Measurements from ENCODE around the gene COL18A1. TPM values are rescaled to one million over a fixed set of nuclear protein-coding genes. Genes with fewer than 3 reads are reported as not detected.

COL18A1 gene
- polyA plus RNA-seq, 2 of the 4 experiments (the other 2 are of a cell fraction): 17.3 to 88.4 TPM

GRCh38 chr21:45513003-45513717 is 108.2 kb downstream of the COL18A1 start:
- ChIA-PET POLR2A (no interaction called here), CTCF (interaction anchor here (1.0 kb wide), 1 partner anchor 37 kb away, joined by 3 read pairs; no protein-coding TSS in a partner anchor)
- H3K4me1 ChIP-seq: no peaks in the 10 kb centered on the region
- 84% methylated on average over 7 of the region's 19 CpGs for WGBS (ENCODE audit: missing lambda C conversion rate)
- DNase-seq (ENCODE audit: low read depth in 1 of 2, low spot score in 1 of 2): no peak
- H3K9me3 ChIP-seq: no peaks in the 10 kb centered on the region; the same call in 2 of the 3 replicates
- no peak for TF ChIP-seq HOXA7 (CRISPR knock-in tag; IDR thresholded peaks at IDR 0.05)
- no peak for TF ChIP-seq CTCF (IDR thresholded peaks at IDR 0.05)
- no peak for TF ChIP-seq RFX5 (IDR thresholded peaks at IDR 0.05)
- no peak for TF ChIP-seq BHLHE40 (IDR thresholded peaks at IDR 0.05; ENCODE audit: low read depth, low read length)
- TF ChIP-seq RARB (CRISPR knock-in tag; IDR thresholded peaks at IDR 0.05): no peak
- TF ChIP-seq GATA3 (IDR thresholded peaks at IDR 0.05; ENCODE audit: borderline replicate concordance): no peak
- no peak for TF ChIP-seq RNF2 (IDR thresholded peaks at IDR 0.05; ENCODE audit: borderline replicate concordance, low read depth)
- TF ChIP-seq, protein P1, sequence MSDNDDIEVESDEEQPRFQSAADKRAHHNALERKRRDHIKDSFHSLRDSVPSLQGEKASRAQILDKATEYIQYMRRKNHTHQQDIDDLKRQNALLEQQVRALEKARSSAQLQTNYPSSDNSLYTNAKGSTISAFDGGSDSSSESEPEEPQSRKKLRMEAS (IDR thresholded peaks at IDR 0.05): no peak
- no peak overlapping the region for H3K4me2 ChIP-seq
- no peak overlapping the region for H3K27ac ChIP-seq
- no peak for FAIRE-seq
- ATAC-seq: peak; percentile 19 to 26; a peak in 3 of 6 replicates
- no peak overlapping the region for H3K4me3 ChIP-seq

DNA sequence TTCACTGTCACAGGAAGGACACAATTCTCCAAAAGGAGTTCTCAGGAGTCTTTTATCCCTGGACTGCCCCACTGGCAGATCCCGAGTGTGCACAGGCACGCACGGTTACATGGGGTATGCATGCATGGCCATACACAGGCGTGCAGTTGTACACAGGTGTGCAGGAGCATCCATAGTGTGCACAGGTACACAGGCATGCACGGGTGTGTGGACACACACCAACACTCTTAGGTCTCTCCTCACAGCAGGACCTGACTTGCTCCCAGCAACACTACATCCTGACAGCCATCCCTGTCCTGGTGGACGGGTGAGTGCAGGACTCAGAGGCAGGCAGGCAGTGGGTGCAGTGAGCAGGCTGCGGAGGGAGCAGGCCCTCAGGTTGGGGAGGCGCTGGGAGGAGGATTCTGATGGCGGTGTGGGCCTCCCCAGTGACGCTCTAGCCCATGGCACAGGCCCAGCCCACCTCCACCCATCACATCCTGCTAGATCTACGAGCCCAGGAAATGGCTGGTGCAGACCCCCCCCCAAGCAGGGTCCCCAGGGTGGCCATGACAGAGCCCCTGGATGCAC is 108.9 kb downstream of the COL18A1 start:
- ChIA-PET POLR2A (no interaction called here), CTCF (no interaction called here)
- FAIRE-seq (no peak), ATAC-seq (peak; percentile 6 to 16; a peak in 3 of 6 replicates), DNase-seq (ENCODE audit: low read depth in 1 of 2, low spot score in 1 of 2) (no peak)
- 80% methylated on average over 1 of the region's 11 CpGs for WGBS (ENCODE audit: missing lambda C conversion rate)
- Histone ChIP-seq H3K4me1 (no peaks in the 10 kb centered on the region), H3K27ac (no peak overlapping the region), H3K4me3 (no peak overlapping the region), H3K9me3 (peaks cover 6% of the 10 kb centered on the region; the same call in 2 of the 3 replicates), H3K4me2 (no peak overlapping the region)
- no peak for TF ChIP-seq EHF (CRISPR knock-in tag; IDR thresholded peaks at IDR 0.05)
- no peak for TF ChIP-seq TP53 (CRISPR knock-in tag; IDR thresholded peaks at IDR 0.05)
- TF ChIP-seq ZSCAN20 (CRISPR knock-in tag; IDR thresholded peaks at IDR 0.05): no peak
- no peak for TF ChIP-seq FOSL2 (IDR thresholded peaks at IDR 0.05)
- TF ChIP-seq FOSL2 (CRISPR knock-in tag; IDR thresholded peaks at IDR 0.05): no peak
- TF ChIP-seq ZC3H11A (IDR thresholded peaks at IDR 0.05): no peak
- TF ChIP-seq HOXB13 (CRISPR knock-in tag; IDR thresholded peaks at IDR 0.05; ENCODE audit: low read depth): no peak
- TF ChIP-seq MYC (IDR thresholded peaks at IDR 0.05; ENCODE audit: borderline replicate concordance, low read length): no peak
- no peak for TF ChIP-seq CBX2 (IDR thresholded peaks at IDR 0.05; ENCODE audit: borderline replicate concordance, low read depth)
- TF ChIP-seq MAZ (IDR thresholded peaks at IDR 0.05; ENCODE audit: borderline replicate concordance, low read depth, low read length): no peak
- TF ChIP-seq GATA3 (IDR thresholded peaks at IDR 0.05; ENCODE audit: borderline replicate concordance): no peak
- TF ChIP-seq PHF8 (IDR thresholded peaks at IDR 0.05; ENCODE audit: borderline replicate concordance, low read depth): no peak
- no peak for TF ChIP-seq NR3C1 (IDR thresholded peaks at IDR 0.05)
- TF ChIP-seq, protein P2, sequence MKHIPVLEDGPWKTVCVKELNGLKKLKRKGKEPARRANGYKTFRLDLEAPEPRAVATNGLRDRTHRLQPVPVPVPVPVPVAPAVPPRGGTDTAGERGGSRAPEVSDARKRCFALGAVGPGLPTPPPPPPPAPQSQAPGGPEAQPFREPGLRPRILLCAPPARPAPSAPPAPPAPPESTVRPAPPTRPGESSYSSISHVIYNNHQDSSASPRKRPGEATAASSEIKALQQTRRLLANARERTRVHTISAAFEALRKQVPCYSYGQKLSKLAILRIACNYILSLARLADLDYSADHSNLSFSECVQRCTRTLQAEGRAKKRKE (CRISPR knock-in tag; IDR thresholded peaks at IDR 0.05; ENCODE audit: low read depth): no peak
- TF ChIP-seq, protein P3, sequence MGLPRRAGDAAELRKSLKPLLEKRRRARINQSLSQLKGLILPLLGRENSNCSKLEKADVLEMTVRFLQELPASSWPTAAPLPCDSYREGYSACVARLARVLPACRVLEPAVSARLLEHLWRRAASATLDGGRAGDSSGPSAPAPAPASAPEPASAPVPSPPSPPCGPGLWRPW (IDR thresholded peaks at IDR 0.05): no peak
- no peak for TF ChIP-seq REST (IDR thresholded peaks at IDR 0.05)
- no peak for TF ChIP-seq SMC3 (IDR thresholded peaks at IDR 0.05)
- TF ChIP-seq KDM5A (IDR thresholded peaks at IDR 0.05): no peak

Data from A549 (cell line).